Measurements from ENCODE around the gene PRR23E.

Gene PRR23E

GRCh38 chr3:127184870-127185216 lies 8.1 kb upstream of the PRR23E start:
- Mint-ChIP-seq H3K27ac (no peak overlapping the region), H3K4me1 (no peaks in the 10 kb centered on the region), H3K4me3 (no peak overlapping the region), H3K9me3 (peaks cover 5% of the 10 kb centered on the region), H3K36me3 (no peaks in the 10 kb centered on the region), H3K27me3 (peaks cover 3% of the 10 kb centered on the region)
- no peak for DNase-seq (ENCODE audit: low spot score in 2 of 2)
- ATAC-seq (ENCODE audit: low read depth): no peak

GRCh38 chr3:127185268-127185667 lies 7.7 kb upstream of the PRR23E start:
- peaks cover 5% of the 10 kb centered on the region for H3K9me3 Mint-ChIP-seq
- no peak overlapping the region for H3K27ac Mint-ChIP-seq
- ATAC-seq (ENCODE audit: low read depth) (no peak), DNase-seq (ENCODE audit: low spot score in 2 of 2) (no peak)
- peaks cover 2% of the 10 kb centered on the region for H3K27me3 Mint-ChIP-seq
- no peaks in the 10 kb centered on the region for H3K36me3 Mint-ChIP-seq
- no peaks in the 10 kb centered on the region for H3K4me1 Mint-ChIP-seq
- H3K4me3 Mint-ChIP-seq: no peak overlapping the region

- Mint-ChIP-seq H3K4me3 (no peak overlapping the region), H3K4me1 (no peaks in the 10 kb centered on the region), H3K27ac (no peak overlapping the region), H3K36me3 (no peaks in the 10 kb centered on the region), H3K27me3 (peaks cover 1% of the 10 kb centered on the region), H3K9me3 (peaks cover 5% of the 10 kb centered on the region)
- ATAC-seq (ENCODE audit: low read depth) (no peak), DNase-seq (ENCODE audit: low spot score in 2 of 2) (no peak)
These were observed 6.8 kb upstream of the PRR23E start for GRCh38 chr3:127185962-127186674.

GRCh38 chr3:127187316-127187715 lies 5.6 kb upstream of the PRR23E start:
- no peaks in the 10 kb centered on the region for H3K4me1 Mint-ChIP-seq
- no peak for DNase-seq (ENCODE audit: low spot score in 2 of 2)
- peaks cover 8% of the 10 kb centered on the region for H3K9me3 Mint-ChIP-seq
- H3K36me3 Mint-ChIP-seq: no peaks in the 10 kb centered on the region
- peaks cover 1% of the 10 kb centered on the region for H3K27me3 Mint-ChIP-seq
- H3K27ac Mint-ChIP-seq: no peak overlapping the region
- no peak for ATAC-seq (ENCODE audit: low read depth)
- H3K4me3 Mint-ChIP-seq: no peak overlapping the region

- DNase-seq (ENCODE audit: low spot score in 2 of 2) (no peak), ATAC-seq (ENCODE audit: low read depth) (no peak)
- Mint-ChIP-seq H3K9me3 (peaks cover 8% of the 10 kb centered on the region), H3K4me1 (no peaks in the 10 kb centered on the region), H3K27ac (no peak overlapping the region), H3K27me3 (peaks cover 6% of the 10 kb centered on the region), H3K36me3 (no peaks in the 10 kb centered on the region), H3K4me3 (no peak overlapping the region)
These were observed 410 bp downstream of the PRR23E start for GRCh38 chr3:127193341-127193740.

GRCh38 chr3:127193775-127194174 lies 844 bp downstream of the PRR23E start:
- Mint-ChIP-seq H3K27me3 (peaks cover 6% of the 10 kb centered on the region), H3K27ac (no peak overlapping the region), H3K9me3 (peaks cover 8% of the 10 kb centered on the region), H3K4me3 (no peak overlapping the region), H3K4me1 (no peaks in the 10 kb centered on the region), H3K36me3 (no peaks in the 10 kb centered on the region)
- DNase-seq (ENCODE audit: low spot score in 2 of 2): no peak
- ATAC-seq (ENCODE audit: low read depth): no peak

GRCh38 chr3:127194601-127195187 lies 1.8 kb downstream of the PRR23E start:
- Mint-ChIP-seq H3K9me3 (peaks cover 6% of the 10 kb centered on the region), H3K27ac (no peak overlapping the region), H3K4me3 (no peak overlapping the region), H3K36me3 (no peaks in the 10 kb centered on the region), H3K27me3 (peaks cover 6% of the 10 kb centered on the region), H3K4me1 (no peaks in the 10 kb centered on the region)
- DNase-seq (ENCODE audit: low spot score in 2 of 2): no peak
- ATAC-seq (ENCODE audit: low read depth): no peak

- H3K27me3 Mint-ChIP-seq: peaks cover 6% of the 10 kb centered on the region
- peaks cover 6% of the 10 kb centered on the region for H3K9me3 Mint-ChIP-seq
- ATAC-seq (ENCODE audit: low read depth) (no peak), DNase-seq (ENCODE audit: low spot score in 2 of 2) (no peak)
- H3K36me3 Mint-ChIP-seq: no peaks in the 10 kb centered on the region
- H3K27ac Mint-ChIP-seq: no peak overlapping the region
- no peak overlapping the region for H3K4me3 Mint-ChIP-seq
- no peaks in the 10 kb centered on the region for H3K4me1 Mint-ChIP-seq
These were observed 2.5 kb downstream of the PRR23E start for GRCh38 chr3:127195417-127195816.

GRCh38 chr3:127196002-127196401 lies 3.1 kb downstream of the PRR23E start:
- ATAC-seq (ENCODE audit: low read depth) (no peak), DNase-seq (ENCODE audit: low spot score in 2 of 2) (no peak)
- Mint-ChIP-seq H3K9me3 (peaks cover 6% of the 10 kb centered on the region), H3K27ac (no peak overlapping the region), H3K27me3 (peaks cover 6% of the 10 kb centered on the region), H3K4me1 (no peaks in the 10 kb centered on the region), H3K4me3 (no peak overlapping the region), H3K36me3 (no peaks in the 10 kb centered on the region)

- H3K4me3 Mint-ChIP-seq: no peak overlapping the region
- no peak for DNase-seq (ENCODE audit: low spot score in 2 of 2)
- peaks cover 6% of the 10 kb centered on the region for H3K27me3 Mint-ChIP-seq
- peaks cover 5% of the 10 kb centered on the region for H3K9me3 Mint-ChIP-seq
- ATAC-seq (ENCODE audit: low read depth): no peak
- no peaks in the 10 kb centered on the region for H3K36me3 Mint-ChIP-seq
- H3K4me1 Mint-ChIP-seq: no peaks in the 10 kb centered on the region
- H3K27ac Mint-ChIP-seq: no peak overlapping the region
These were observed 3.8 kb downstream of the PRR23E start for GRCh38 chr3:127196466-127197299.

- H3K4me3 Mint-ChIP-seq: no peak overlapping the region
- no peaks in the 10 kb centered on the region for H3K36me3 Mint-ChIP-seq
- DNase-seq (ENCODE audit: low spot score in 2 of 2) (no peak), ATAC-seq (ENCODE audit: low read depth) (no peak)
- no peak overlapping the region for H3K27ac Mint-ChIP-seq
- no peaks in the 10 kb centered on the region for H3K4me1 Mint-ChIP-seq
- peaks cover 6% of the 10 kb centered on the region for H3K27me3 Mint-ChIP-seq
- H3K9me3 Mint-ChIP-seq: peaks cover 4% of the 10 kb centered on the region
These were observed 4.6 kb downstream of the PRR23E start for GRCh38 chr3:127197300-127198189.

GRCh38 chr3:127200086-127200691 lies 7.3 kb downstream of the PRR23E start:
- Mint-ChIP-seq H3K4me1 (no peaks in the 10 kb centered on the region), H3K4me3 (no peak overlapping the region), H3K27ac (no peak overlapping the region), H3K27me3 (peaks cover 6% of the 10 kb centered on the region), H3K36me3 (no peaks in the 10 kb centered on the region), H3K9me3 (peaks cover 5% of the 10 kb centered on the region)
- DNase-seq (ENCODE audit: low spot score in 2 of 2): no peak
- no peak for ATAC-seq (ENCODE audit: low read depth)

- H3K4me1 Mint-ChIP-seq: no peaks in the 10 kb centered on the region
- no peak overlapping the region for H3K27ac Mint-ChIP-seq
- peaks cover 5% of the 10 kb centered on the region for H3K9me3 Mint-ChIP-seq
- no peak overlapping the region for H3K4me3 Mint-ChIP-seq
- peaks cover 4% of the 10 kb centered on the region for H3K27me3 Mint-ChIP-seq
- DNase-seq (ENCODE audit: low spot score in 2 of 2): no peak
- no peaks in the 10 kb centered on the region for H3K36me3 Mint-ChIP-seq
- no peak for ATAC-seq (ENCODE audit: low read depth)
These were observed 10.1 kb downstream of the PRR23E start for GRCh38 chr3:127203024-127203423.

Data from memory B cell (primary cell).